HG03354 (cell line): Measurements from ENCODE around the gene IL7R.
"Not testable (repeated sequence)": the region's sequence is repeated elsewhere in the genome, so short reads cannot be mapped to it uniquely, and the experiment has no call there.

Experiments used
- ATAC-seq: cut with Tn5 transposase; IDR thresholded peaks from one replicate; pipeline ENCODE4 v1.9.1; 2021; ENCODE audit warnings: mild to moderate bottlenecking; ENCODE audit not compliant: unreplicated experiment, poor library complexity, severe bottlenecking

Gene IL7R

DNA sequence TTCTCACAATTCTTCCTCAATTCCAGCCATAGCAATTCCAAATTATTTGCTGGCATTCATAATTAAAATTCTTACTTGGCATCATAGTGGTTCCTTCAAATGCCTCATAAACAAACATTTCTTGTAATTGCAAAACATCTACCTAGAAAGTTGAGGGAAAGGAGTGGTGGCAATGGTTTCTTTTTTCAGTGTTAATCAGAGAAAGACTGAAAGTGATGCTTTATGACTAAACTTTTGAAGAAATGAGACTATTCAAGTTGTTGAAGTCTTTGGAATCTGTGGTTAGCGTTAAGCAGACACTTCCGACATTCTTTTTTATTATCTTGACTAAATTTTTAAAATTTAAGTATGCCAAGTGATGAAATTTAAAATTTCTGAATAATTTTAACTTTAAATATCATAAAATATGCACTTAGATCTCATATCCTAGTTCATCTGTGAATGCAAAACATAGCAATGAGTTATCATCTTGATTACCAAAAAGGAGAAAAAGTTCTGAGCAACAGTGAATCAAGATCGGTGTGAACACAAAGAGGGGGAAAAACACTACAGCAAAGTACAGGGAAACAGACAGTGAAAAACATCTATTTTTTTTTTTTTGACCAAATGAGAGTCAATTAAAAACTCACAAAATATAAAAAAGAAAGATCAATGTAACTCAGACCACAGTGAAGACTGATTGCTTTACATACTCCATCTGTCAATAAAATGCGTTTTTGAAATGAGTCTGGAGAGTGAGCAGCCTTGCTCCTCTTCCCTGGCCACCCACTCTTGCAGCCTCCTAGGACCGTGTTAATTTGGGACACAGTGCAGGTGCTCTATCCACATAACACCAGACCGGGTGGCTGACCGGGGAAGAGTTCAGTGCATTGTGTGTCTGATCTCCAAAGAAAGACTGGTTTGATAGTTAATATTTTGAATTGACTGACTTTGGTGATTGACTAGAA lies 20.6 kb upstream of the IL7R start:
- ATAC-seq = no peak

- ATAC-seq = no peak
Measured at GRCh38 chr5:35838370-35839042, 18.2 kb upstream of the IL7R start.

DNA sequence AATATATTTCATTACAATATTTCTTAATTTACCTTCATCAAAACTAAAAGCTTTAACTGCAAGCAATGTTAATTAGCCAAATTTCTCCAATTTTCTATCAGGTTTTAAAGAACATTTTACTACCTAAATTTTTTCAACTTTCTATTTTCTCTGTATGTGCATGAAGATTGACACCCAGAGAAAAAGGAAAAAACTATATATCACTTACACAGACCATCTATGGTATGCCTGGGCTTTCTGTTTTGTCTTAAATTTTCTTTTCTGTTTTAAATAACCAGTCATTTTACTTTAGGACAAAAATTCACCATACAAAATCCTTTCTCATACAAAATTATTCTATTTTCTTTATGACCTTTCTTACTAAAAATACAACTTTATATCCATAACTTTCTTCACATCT lies 13.8 kb upstream of the IL7R start:
- no peak for ATAC-seq

- not testable (repeated sequence) for ATAC-seq
Measured at GRCh38 chr5:35845508-35845907, 11.2 kb upstream of the IL7R start.

DNA sequence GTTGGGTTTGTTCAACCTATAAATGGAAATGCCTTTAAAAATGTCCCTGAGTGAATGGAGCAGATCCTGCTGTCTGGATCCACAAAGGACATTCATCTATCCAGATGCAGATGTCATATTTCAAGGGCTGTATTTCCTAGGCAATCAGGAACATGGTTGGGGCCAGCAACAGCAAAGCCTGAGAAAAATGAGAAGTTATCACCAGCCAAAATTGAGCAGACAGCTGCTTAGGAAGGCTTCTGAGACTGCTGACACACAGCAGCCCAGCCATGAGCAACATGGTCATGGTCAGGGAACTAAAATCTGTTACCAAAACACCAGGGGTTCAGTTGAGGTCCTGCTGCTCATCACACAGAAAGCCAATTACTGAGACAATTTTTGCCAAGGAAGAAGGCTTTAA lies 9.2 kb upstream of the IL7R start:
- no peak for ATAC-seq

GRCh38 chr5:35847961-35848360 lies 8.7 kb upstream of the IL7R start:
- no peak for ATAC-seq

DNA sequence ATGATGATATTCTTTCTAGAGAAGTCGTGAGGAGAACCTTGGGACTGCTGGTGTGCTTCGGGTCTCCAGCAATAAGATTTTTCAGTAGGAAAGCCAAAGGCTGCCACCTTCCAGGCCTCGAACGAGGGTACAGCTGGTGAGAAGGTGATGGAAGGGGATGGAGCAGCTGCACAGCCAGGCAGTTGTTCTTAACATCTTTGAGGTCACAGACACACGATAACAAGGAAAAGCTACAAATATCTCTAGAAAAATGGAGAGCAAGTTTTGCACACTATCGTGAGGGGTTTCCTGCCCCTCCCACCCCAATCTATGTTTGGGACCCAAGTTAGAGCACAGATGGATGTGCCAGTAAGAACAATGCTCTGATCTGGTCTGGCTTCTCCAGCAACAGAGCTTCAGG lies 6.8 kb upstream of the IL7R start:
- no peak for ATAC-seq

DNA sequence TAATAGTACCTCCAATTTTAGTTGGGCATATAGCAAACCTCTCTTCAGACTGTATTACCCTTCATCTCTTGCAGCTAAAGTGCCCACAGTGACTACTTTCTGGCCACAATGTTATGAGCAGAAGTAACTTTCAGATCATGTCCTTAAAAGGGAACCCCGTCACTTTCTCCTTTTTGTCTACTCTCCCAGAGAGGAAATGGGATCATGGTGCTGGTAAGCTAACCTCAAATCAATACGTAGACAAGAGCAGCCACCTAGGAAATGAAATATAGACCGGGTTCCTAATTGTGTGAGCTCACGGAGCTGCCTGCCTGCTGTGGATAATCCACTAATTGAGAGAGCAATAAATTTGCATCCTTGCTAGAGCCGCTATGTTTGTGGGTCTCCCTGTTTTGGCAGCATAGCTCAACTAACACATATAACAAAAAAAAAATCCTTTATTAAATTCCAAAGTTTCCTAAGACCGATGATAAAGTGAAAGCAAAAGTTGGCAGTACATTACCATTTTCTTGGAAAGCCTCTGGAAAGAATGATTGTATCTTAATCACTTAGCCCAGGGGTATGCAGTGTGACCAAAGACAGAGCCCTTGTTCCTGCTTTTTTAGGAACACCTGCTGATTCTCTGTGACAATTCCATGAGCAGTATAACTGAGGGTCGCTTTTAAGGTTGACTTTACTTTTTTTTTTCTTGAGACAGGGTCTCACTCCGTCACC lies 5.6 kb upstream of the IL7R start:
- no peak for ATAC-seq

DNA sequence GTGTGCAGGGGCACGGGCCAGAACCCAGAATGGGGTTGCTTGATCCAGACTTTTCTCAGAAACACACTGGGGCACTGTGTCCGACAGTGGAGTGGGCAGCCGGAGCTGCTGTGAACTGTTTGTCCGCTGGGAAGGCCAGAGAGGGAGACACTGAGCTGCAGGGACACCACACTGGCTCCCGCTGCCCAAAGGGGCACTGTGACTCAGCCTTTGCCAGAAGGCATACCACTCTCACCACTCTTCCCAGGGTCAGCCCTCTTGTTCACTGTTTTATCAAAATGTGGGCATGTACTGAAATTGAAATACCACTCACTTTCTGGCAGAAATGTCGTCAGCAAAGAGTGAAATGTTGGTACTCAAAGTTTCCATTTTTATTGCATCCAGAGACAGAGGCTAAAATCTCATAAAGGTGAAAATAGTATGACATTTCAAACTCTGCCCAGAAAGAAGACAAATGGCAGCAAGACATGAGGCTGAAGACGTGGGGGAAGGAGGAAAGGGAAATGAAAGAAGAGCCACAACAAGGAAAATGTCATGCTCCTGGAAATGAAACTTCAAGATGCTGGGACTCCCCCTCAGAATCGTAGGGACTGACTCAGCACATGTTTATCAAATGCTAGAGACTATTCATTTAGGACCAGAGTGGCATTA lies 4.5 kb upstream of the IL7R start:
- peak; percentile 39 for ATAC-seq

DNA sequence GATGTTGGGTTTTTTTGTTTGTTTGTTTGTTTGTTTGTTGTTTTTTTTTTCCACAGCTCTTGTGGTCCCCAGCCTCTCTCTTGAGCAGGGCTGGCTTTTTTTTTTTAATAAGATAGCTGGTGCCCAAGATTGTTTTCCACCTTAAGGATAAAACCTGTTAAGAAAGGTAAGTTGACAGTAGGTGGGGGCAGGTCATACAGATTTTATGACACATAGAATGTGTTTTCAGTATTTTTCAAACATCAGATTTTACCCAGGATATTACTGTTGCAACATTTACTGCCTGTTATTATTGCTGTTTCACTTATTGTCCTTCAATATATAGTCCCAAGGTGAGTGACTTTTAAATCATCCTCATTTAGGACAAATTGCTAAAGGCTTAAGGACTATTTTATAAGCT lies 3.9 kb upstream of the IL7R start:
- no peak for ATAC-seq

GRCh38 chr5:35853631-35854030 lies 3.1 kb upstream of the IL7R start:
- no peak for ATAC-seq

DNA sequence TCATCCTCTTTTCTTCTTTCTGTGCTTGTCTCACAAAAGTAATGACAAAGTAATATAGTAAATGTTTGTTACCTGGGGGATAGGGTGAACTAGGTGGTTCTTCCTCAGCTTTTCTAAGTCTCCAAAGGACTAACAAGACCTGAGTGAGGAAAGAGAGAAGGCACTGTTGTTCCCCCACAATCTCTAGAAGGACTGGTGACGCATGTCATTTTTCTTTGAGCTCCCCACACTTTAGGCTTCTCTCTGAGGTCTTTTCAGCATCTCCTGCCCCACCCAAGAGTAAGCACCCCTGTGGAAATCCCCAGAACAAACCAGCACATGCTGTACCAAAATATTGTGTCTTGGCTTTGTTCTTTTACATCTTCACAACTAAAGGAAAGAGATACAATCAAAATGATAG lies 2.4 kb upstream of the IL7R start:
- no peak for ATAC-seq

GRCh38 chr5:35855187-35855586 lies 1.5 kb upstream of the IL7R start:
- no peak for ATAC-seq

DNA sequence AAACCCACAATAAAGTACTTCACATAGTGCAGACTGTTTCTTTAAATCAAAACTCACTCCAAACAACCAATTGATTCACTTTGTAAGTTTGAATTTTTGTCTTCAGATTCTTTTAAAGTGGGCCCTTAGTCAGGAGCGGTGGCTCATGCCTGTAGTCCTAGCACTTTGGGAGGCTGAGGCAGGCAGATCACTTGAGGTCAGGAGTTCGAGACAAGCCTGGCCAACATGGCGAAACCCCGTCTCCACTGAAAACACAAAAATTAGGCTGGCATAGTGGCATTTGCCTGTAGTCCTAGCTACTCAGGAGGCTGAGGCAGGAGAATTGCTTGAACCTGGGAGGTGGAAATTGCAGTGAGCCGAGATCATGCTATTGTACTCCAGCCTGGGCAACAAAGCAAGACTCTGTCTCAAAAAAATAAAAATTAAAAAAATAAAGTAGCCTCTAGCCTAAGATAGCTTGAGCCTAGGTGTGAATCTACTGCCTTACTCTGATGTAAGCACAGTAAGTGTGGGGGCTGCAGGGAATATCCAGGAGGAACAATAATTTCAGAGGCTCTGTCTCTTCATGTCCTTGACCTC lies 416 bp upstream of the IL7R start:
- ATAC-seq = not testable (repeated sequence)

DNA sequence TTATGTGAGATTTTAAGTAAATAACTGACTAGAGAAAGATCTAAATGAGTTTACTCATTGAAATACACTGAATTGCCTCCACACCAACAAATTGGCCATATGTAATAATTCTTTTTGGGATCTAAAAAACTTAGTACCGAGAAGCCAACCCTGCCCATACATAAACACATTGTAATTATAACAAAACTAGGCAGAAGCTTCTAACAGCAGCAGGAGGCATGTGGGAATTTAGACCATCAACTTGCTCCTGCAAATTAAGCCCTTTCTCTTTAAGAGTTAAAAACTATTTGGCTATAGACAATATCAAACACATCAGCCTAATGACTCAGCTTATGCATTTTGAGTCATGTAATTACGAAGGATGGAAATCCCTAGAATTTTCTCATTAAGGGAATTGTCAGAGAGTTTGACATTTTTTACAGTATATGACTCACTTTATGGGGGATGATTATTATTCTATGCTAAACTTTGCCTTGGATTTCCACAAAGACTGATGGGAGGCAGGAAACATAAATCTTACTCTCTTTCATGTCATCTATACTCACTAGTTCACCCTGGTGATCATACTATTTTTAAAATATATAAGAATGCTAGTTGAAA lies 1.0 kb downstream of the IL7R start:
- no peak for ATAC-seq

- ATAC-seq = no peak
Measured at GRCh38 chr5:35859101-35859661, 2.5 kb downstream of the IL7R start.

DNA sequence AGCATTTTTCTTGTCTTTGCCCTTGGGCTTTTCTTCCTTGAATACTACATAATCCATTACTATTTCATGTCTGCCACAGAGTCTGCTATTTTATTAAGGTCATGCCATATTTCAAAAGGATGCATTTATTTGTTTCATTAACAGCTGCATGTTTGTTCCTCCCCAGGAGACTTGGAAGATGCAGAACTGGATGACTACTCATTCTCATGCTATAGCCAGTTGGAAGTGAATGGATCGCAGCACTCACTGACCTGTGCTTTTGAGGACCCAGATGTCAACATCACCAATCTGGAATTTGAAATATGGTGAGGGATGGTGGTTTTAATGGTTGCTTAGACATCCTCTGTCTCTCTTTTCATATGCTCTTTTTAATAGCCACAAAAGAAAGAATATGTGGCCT lies 4.0 kb downstream of the IL7R start:
- ATAC-seq = no peak

DNA sequence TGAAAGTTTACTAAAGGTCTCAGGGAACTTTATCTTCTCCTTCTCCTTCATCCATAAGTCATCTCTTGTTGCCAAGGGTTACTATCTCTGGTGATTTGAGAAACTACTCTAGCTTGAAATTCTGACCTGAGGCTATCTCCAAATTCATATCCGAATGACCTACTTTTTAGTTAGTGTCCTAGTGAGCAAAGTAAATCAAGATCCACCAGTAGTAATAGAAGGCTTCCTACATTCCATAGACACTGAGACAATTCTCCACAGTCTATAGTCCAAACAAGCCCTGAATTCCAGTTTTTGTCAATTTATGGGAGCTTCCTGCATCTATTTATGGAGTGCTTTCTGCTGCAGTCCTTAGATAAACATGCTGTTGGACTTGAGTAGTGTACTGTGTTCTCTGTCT lies 5.0 kb downstream of the IL7R start:
- no peak for ATAC-seq

DNA sequence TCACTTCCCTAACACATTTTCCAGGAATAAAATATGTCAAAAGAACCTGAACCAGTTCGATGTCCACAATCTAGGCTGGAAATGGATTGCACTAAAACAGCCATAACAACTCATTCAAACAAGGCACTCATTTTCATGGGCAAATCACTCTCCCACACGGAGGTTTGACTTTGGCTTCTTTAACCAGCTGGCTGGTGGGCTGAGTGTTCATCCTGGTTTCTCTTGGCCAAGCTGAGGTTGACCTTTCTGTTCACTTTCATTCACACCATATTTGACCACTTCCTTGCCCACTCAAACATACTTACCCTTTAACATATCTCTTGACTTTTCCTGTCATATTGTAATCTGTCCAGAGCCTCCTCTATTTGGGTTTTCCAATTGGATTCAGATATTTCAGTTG lies 5.4 kb downstream of the IL7R start:
- ATAC-seq = no peak
